Non-pigmented ciliary epithelial cell (primary cell): ENCODE results near the gene SLC16A3.

ENCODE experiments used
- DNase-seq: peaks from one replicate; pipeline ENCODE4 v3.0.0-alpha.2; 2010; ENCODE audit warnings: low read depth

Gene SLC16A3

DNA sequence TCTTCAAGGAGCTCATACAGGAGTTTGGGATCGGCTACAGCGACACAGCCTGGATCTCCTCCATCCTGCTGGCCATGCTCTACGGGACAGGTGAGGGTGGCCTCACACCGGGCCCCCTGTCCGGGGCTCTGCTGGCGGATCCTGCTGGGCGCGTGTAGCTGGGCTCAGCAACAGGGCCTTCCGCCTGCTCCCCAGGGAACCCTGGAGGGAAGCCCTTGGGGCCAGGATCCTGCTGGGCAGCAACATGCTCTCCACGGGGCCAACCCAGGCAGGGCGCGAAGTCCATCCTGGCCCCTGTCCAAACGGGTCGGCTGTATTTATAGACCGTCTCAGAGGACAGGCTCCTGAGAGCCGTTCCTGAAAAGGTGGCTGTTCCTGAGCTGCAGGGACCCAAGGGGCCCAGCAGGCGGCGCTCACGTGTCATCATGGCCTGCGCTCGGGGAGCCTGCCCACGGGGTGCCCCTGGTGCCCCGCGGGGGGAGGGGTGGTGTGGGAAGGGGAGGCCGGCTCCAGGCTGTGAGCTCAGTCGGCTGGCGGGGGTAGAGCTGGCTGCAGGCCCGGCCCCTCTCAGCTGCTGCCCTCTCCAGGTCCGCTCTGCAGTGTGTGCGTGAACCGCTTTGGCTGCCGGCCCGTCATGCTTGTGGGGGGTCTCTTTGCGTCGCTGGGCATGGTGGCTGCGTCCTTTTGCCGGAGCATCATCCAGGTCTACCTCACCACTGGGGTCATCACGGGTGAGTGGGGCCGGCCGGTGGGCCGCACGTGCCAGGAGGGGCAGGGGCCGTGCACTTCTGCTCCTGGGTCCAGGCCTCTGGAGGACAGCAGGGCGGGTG, 7.5 kb downstream of the SLC16A3 start:
- DNase-seq, result no peak

GRCh38 chr17:82237083-82237745, 8.4 kb downstream of the SLC16A3 start:
- DNase-seq, result no peak

DNA sequence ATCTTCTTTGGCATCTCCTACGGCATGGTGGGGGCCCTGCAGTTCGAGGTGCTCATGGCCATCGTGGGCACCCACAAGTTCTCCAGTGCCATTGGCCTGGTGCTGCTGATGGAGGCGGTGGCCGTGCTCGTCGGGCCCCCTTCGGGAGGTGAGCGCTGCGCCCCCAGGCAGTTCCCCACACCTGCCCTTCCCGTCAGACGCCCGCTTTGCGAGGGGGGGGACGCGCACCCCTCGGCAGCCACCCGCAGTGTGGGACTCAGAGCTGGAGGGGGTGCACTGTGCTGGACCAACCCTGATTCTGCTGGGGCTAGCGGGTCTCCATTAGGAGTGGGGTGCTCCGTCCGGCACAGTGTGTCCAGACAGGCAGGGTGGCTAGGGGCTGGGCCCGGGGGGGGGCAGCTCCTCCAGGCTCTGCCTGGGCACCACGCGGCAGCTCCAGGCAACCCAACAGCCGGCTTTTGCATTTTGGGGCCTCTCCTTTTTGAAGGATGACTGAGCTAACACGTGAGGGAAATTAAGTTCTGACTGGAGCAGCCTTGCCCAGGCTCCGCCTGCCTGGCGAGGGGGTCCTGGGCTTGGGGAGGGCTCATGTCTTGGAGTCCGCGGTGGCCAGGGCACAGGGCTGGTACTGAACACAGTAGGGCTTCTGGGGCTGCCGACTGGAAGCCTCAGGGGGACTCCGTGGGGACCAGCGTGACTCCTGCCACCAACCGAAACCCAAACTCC, 9.1 kb downstream of the SLC16A3 start:
- no peak for DNase-seq

DNA sequence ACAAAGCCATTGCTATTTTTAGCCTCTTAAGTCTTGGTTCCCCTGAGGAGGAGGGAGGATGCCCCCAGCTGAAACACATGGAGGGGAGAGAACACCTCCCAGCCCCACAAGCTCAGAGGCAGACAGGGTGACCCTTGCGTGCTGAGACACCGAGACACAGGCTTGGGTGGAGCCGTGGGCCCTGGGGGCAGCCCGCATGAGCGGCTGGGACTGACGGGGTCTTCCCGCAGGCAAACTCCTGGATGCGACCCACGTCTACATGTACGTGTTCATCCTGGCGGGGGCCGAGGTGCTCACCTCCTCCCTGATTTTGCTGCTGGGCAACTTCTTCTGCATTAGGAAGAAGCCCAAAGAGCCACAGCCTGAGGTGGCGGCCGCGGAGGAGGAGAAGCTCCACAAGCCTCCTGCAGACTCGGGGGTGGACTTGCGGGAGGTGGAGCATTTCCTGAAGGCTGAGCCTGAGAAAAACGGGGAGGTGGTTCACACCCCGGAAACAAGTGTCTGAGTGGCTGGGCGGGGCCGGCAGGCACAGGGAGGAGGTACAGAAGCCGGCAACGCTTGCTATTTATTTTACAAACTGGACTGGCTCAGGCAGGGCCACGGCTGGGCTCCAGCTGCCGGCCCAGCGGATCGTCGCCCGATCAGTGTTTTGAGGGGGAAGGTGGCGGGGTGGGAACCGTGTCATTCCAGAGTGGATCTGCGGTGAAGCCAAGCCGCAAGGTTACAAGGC, 9.8 kb downstream of the SLC16A3 start:
- DNase-seq, result peak; percentile 79

DNA sequence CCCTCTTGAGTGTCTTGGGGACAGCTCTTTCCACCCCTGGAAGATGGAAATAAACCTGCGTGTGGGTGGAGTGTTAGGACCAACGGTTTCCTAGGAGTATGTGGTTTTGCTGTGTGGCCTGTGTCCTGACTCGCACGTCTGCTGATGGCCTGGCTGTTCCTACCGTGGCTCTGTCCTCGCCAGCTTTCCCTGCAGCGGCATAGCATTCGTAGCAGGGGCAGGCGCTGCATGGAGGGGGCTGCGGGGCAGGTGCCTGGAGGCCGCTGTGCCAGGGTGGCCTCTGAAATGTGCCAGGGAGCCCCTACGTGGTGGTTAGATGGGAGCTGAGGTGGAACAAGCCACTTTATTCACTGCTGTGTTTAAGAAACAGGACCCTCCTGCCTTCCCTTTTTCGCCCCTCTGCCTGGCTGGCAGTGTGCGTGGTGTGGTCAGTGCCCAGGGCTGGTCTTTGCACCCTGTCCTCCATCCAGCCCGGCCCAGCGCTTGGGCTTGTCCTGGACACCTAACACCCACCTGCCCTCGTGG, 10.6 kb downstream of the SLC16A3 start:
- no peak for DNase-seq

DNA sequence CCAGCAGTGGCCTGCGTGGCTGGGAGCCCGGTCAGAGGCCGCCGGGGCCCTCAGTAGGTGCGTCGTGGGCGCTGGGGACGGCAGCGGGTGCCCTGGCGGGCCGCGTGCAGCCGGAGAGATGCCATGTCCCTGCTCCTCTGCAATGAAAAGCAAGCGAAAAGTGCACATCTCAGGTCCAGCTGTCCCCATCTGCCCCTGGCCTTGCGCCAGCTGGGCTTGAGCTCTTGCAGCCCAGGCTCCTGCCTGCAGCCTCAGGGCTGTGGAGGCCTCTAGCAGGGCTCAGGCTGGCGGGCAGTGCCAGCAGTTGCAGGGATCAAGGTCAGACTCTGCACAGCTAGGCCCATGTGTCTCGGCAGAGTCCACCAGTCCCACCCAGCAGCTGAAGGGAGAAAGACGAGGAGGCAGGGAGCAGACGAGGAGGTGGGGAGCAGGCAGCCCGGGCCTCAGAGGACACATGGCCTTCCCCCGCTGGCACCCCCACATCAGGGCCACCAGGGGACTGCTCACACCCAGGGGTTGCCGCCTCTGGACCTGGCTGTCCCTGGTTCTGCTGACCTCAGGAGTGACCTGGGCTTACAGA, 11.2 kb downstream of the SLC16A3 start:
- no peak for DNase-seq

DNA sequence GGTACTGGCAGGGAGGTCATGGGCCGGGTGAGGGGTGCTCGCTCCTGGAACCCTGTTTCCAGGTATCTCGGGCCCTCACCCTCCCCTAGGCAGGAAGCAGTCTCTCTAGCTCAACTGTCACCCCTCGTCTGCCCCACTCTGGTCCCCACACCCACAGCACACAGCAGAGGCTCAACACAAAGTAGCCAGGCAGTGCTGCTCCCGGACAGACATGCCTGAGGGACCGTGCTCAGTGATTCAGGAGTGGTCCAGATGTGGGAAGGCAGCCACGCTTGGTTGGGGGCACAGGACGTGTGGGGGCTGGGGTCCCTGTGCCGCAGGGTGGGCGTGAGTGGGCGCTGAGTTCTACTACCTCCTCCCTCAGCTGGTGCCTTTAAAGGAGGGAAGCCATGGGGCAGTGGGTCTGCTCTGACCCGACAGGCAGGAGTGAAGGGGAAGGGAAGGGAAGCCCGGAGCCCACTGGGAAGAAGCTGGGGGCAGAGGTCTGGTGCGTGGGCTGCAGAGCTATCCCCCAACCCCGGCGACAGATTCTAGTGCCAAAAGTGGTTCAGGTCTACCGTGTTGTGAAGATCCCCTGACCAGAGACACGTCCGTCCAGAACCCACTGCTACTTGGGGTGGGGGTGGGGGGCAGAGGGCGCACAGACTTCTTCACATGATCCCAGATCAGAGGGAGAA, 11.8 kb downstream of the SLC16A3 start:
- DNase-seq, result no peak

DNA sequence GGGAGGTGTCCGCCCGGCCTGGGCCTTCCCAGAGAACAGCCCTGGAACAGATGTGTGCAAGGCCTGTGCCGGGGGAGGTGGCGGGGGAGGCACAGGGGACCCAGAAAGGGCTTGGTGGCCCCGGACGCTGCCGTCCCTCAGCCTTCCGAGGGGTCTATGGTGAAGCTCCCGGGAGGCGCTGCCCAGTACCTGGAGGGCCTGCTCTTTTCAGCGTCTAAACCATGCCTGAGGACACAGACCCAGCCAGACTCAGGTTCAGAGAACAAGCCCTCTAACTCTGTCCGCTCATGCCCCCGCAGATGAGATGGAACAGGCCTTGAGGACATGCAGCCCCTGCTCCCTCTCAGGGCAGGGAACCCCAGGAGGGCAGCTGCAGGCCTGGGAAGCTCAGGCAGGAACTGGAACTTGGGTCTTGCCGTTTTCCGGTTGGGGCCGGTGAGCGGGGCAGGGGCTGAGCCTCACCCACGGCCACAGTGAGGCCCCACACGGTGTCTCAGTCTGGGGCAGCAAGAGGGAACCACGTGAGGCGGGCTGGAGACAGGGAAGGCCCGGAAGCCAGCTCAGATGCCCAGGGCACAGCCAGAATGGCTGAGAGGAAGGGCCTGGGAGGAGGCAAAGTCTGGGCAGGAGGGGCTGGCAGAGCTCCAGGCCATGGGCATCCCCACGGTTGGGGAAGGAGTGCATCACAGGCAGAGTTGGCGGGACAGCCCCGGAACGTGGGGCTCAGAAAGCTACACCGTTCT, 12.5 kb downstream of the SLC16A3 start:
- no peak for DNase-seq

DNA sequence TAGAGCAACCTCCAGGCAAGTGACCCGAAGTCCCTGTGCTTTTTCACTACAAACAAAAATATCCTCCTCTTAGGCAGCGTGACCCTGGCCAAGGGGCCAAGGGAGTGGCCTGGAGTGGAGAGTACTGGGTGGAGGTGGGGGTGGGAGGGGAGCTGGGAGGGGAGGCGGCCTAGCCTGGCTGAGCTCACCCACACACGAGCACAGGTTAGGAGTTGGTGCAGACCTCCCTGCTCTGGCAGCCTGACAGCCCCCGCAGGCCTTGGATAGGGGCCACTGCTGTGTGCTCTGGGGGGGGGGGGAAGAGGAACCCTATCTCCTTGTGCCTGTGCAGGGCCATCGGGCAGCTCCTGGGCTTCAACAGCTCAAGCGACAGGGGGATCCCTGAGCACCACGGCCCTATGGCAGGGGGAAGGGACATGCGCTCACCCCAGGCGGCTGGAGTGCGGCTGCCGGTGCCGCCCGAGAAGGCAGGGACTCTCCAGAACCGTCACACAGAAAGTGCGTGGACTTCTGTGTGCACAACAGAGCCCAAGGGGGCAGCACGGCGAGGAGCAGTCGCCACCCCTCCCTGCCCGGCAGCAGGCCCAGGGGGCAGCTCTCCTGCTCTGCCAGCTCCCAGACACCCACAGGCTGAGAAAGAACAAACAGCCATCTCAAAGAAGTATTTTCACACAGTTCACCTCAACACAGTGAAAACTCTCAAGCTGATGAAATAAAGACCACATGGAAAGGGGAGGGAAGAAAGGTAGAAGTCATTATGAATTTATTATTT, 13.3 kb downstream of the SLC16A3 start:
- DNase-seq, result no peak

DNA sequence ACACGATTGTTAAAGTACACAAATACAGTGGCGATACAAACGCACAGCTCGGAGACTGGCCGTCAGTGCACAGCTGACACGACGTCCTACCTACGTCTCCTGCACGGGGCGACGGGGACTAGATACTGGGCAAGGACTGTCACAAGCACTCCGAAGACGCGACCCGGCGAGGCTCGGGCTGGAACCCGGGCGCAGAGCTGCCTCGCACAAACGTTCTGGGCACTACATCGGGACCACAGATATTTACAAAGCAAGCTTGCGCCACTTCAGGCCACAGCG, 13.8 kb downstream of the SLC16A3 start:
- no peak for DNase-seq

- no peak for DNase-seq
These were observed 14.3 kb downstream of the SLC16A3 start for GRCh38 chr17:82242977-82243647.

DNA sequence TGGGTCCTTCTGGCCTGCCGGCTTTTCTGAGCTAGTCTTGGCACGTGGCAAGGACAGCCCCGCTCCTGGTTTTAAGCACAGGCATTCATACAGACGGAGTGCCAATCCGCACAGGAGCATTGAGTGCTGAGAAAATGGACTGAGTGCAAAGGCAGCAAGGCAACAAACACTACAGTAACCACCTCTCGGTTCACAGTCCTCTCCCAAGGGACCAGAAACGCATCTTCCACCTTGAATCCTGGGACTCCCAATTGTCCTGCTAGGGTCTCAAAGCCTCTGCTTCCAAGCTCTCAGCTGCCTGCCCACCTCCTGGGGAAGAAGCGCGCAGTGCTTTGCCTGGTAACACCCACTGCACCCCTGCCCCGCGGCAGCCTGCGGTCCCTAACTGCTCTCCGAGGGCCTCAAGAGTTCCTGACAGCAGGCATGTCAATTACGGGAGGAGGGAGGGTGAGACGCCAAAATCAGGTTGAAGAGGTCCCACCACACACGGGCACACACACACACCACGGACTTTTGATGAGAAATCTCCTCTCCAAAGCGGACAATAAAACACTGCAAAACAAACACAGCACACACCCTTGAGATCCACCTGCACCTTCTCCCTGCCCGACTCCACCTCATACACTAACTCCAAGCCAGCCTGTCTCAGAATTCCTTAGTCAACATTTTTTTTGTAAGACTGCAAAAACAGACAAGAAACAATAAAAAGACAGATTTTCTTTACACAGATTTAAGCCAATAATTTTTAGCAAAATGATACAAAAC, 15.0 kb downstream of the SLC16A3 start:
- no peak for DNase-seq

GRCh38 chr17:82244413-82245133, 15.7 kb downstream of the SLC16A3 start:
- DNase-seq, result no peak

DNA sequence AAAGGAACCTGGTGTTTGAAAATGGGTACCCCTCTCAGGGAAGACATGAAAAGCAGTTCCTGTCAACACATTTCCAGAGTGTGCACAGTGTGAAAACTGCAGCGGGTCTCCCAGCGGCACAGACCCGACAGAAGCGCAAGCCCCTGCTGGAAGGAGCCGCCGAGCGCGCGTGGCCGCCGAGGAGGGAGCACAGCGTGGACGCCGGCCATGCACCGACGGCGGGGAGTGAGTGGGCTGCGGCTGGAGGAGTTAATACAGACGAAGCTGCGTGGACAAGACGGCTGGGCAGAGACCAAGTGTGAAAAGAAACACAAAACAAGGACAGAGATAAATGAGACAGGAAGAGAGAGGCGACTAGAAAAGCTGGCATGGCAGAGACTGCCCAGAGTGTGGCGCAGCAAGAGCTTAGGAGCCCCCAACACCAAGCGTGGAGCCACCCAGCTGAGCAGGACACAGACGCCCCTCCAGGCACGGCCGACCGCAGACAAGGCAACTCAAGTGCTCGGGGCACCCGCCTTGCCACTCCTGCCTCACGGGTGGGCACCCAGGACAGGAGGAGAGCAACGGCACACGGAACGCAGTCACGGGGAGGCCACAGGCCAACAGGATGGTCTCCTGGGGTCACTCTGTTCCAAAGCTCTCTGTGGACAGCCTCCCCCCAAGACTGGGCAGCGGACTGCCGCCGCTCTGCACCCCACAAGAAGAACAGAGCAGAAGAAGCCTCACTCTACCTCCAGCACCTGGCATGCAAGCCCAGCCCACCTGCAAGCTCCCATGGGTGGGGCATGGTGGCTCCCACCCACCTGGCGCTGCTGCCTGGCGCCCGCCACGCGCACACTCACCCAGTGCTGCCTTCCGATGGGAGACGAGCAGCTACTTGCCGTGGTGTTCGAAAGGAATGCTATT, 16.5 kb downstream of the SLC16A3 start:
- no peak for DNase-seq

GRCh38 chr17:82246040-82246364, 17.2 kb downstream of the SLC16A3 start:
- DNase-seq, result no peak

DNA sequence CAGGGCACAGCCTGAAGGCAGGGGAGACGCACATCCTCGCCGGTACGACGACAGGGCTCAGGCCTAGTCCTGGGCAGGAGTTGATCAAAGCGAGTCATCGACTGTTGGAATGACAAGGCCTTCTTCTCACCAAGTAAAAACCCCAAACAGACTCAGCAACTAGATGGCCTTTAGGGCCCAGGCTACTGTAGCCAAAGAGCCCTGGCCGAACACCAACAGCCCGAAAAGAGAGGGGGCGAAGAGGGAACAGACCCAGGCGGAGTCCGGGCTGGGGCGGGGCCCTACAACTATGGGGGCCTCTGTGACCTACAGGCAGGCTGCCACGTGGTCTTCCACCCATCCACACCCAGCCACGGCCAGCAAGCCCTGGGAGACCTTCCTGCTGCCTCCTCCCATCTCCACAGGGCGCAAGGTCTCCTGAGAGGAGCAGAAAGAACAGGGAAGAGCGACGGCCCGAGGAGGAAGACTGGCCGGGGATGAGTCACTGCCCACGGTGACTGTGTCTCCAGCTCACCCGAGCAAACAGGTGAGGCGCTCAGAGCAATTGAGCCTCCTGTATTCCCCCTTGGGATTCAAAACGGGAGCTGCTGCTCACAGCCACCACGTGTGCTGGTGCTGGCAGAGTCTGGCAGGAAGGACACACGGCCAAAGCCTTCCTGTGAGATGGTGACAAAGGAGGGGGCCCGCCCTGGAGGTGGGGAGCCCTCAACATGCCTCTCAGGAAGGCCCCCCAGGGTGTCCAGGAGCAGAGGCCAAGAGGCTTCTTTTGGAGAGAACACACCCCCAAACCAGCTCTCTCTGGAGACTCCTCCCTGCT, 17.7 kb downstream of the SLC16A3 start:
- DNase-seq, result no peak
